GM12874 (cell line): ENCODE results near the gene SANBR.

Source experiments
- CTCF ChIP-seq: IDR thresholded peaks from 2 replicates; pipeline ENCODE4 v1.5.1; 2011; ENCODE audit warnings: low read depth, mild to moderate bottlenecking, control low read depth, low read length, moderate library complexity; ENCODE audit not compliant: insufficient read depth

The SANBR gene

GRCh38 chr2:61018798-61019197, 46.9 kb upstream of the SANBR start:
- TF ChIP-seq CTCF, result no peak

GRCh38 chr2:61021228-61021660, 44.4 kb upstream of the SANBR start:
- TF ChIP-seq CTCF, result no peak

GRCh38 chr2:61023670-61024069, 42.0 kb upstream of the SANBR start:
- TF ChIP-seq CTCF, result no peak

GRCh38 chr2:61029533-61029932, 36.1 kb upstream of the SANBR start:
- TF ChIP-seq CTCF, result no peak

- TF ChIP-seq CTCF, result no peak
Observed at GRCh38 chr2:61042807-61043206, 22.9 kb upstream of the SANBR start.

- TF ChIP-seq CTCF, result no peak
Observed at GRCh38 chr2:61044636-61045035, 21.0 kb upstream of the SANBR start.

GRCh38 chr2:61045226-61045625, 20.4 kb upstream of the SANBR start:
- TF ChIP-seq CTCF, result no peak

- TF ChIP-seq CTCF, result no peak
Observed at GRCh38 chr2:61045999-61046398, 19.7 kb upstream of the SANBR start.
